IMR-90 (cell line): ENCODE results near the gene CD180. TPM values are rescaled to one million over a fixed set of nuclear protein-coding genes. Genes with fewer than 3 reads are reported as not detected.

Source experiments
- ATAC-seq: fragments of 200-7000 bp; cut with Tn5 transposase; 2 replicates; pipeline ENCODE4 v1.9.1; 2020; ENCODE audit warnings: low read depth, mild to moderate bottlenecking, moderate library complexity
- BruUV-seq: library from RNA; stranded (reverse); fragments of 400-500 nt; replicated peaks from 2 replicates; lab custom pipeline; 2021; lab: Mats Ljungman, UMichigan
- CTCF ChIA-PET: fragments of 300-600 bp; formaldehyde crosslinking; extraction: SDS; loops from one replicate; lab custom pipeline; 2021; ENCODE audit warnings: antibody characterized with exemption; lab: Yijun Ruan, JAX
- POLR2A ChIA-PET: fragments of 300-600 bp; sonication (Branson Sonifier 250); formaldehyde crosslinking; loops from one replicate; lab custom pipeline; 2022; ENCODE audit warnings: antibody characterized with exemption; ENCODE audit not compliant: unreplicated experiment; lab: Charles Lee
- DNase-seq: peaks from one replicate; pipeline ENCODE4 v3.0.0; 2013
- H2AFZ ChIP-seq: replicated peaks from 2 replicates; pipeline ENCODE3; 2013; ENCODE audit warnings: low read length, mild to moderate bottlenecking; ENCODE audit not compliant: poor library complexity
- H2AK5ac ChIP-seq: 2 replicates; pipeline ENCODE4 v1.6.1; 2013; ENCODE audit warnings: low read depth, low read length, inconsistent platforms
- H2AK9ac ChIP-seq: replicated peaks from 2 replicates; pipeline ENCODE3; 2013; ENCODE audit warnings: mild to moderate bottlenecking, low read depth, low read length, moderate library complexity; ENCODE audit not compliant: poor library complexity
- H2BK120ac ChIP-seq: 2 replicates; pipeline ENCODE4 v1.6.1; 2013; ENCODE audit warnings: low read depth, low read length, inconsistent platforms
- H2BK15ac ChIP-seq: 3 replicates; pipeline ENCODE4 v1.6.1; 2013; ENCODE audit warnings: low read depth, low read length, inconsistent platforms
- H2BK20ac ChIP-seq: 2 replicates; pipeline ENCODE4 v1.6.1; 2013; ENCODE audit warnings: low read depth, mild to moderate bottlenecking, inconsistent platforms, low read length, moderate library complexity
- H2BK5ac ChIP-seq: 2 replicates; pipeline ENCODE4 v1.6.1; 2013; ENCODE audit warnings: mild to moderate bottlenecking, low read depth, low read length, inconsistent platforms; ENCODE audit not compliant: poor library complexity, severe bottlenecking
- H3K14ac ChIP-seq: replicated peaks from 2 replicates; pipeline ENCODE4 v1.6.1; 2013; ENCODE audit warnings: low read depth, low read length, inconsistent platforms
- H3K18ac ChIP-seq: 2 replicates; pipeline ENCODE4 v1.6.1; 2013; ENCODE audit warnings: low read depth, low read length, control low read depth
- H3K23ac ChIP-seq: 2 replicates; pipeline ENCODE4 v1.6.1; 2013; ENCODE audit warnings: low read depth, low read length, inconsistent platforms
- H3K27ac ChIP-seq: 2 replicates; pipeline ENCODE4 v1.5.1; 2013; ENCODE audit warnings: mild to moderate bottlenecking, control low read depth, low read length; ENCODE audit not compliant: insufficient read depth
- H3K27me3 ChIP-seq: 2 replicates; pipeline ENCODE4 v1.6.1; 2013; ENCODE audit warnings: low read length; ENCODE audit not compliant: control insufficient read depth, insufficient read depth
- H3K36me3 ChIP-seq: 2 replicates; pipeline ENCODE4 v1.6.1; 2013; ENCODE audit warnings: low read length, mixed read lengths; ENCODE audit not compliant: control insufficient read depth, insufficient read depth
- H3K4ac ChIP-seq: 2 replicates; pipeline ENCODE4 v1.6.1; 2013; ENCODE audit warnings: low read depth, low read length, inconsistent platforms
- H3K4me1 ChIP-seq: 2 replicates; pipeline ENCODE4 v1.6.1; 2013; ENCODE audit warnings: low read length, mixed read lengths; ENCODE audit not compliant: control insufficient read depth, insufficient read depth
- H3K4me2 ChIP-seq: 2 replicates; pipeline ENCODE4 v1.6.1; 2013; ENCODE audit warnings: low read depth, mild to moderate bottlenecking, control low read depth, low read length, moderate library complexity
- H3K4me3 ChIP-seq: 2 replicates; pipeline ENCODE4 v1.5.1; 2013; ENCODE audit warnings: low read depth, mild to moderate bottlenecking, control low read depth, low read length, moderate library complexity; ENCODE audit not compliant: insufficient read depth
- H3K56ac ChIP-seq: 2 replicates; pipeline ENCODE4 v1.6.1; 2013; ENCODE audit warnings: low read length, inconsistent platforms; ENCODE audit not compliant: insufficient read depth; ENCODE audit errors: extremely low read depth
- H3K79me1 ChIP-seq, 2 experiments: 2 replicates each; pipeline ENCODE4 v1.6.1; 2013; ENCODE audit warnings: low read length in 2 of 2, inconsistent platforms in 1 of 2, low read depth in 1 of 2
- H3K9ac ChIP-seq: 2 replicates; pipeline ENCODE4 v1.6.1; 2013; ENCODE audit warnings: low read depth, low read length, control low read depth
- H3K9me1 ChIP-seq: 2 replicates; pipeline ENCODE4 v1.6.1; 2013; ENCODE audit warnings: low read length, inconsistent platforms; ENCODE audit not compliant: insufficient read depth
- H3K9me3 ChIP-seq: 2 replicates; pipeline ENCODE4 v1.6.1; 2013; ENCODE audit warnings: low read length; ENCODE audit not compliant: control insufficient read depth, insufficient read depth
- H4K20me1 ChIP-seq: 2 replicates; pipeline ENCODE4 v1.6.1; 2013; ENCODE audit warnings: low read length, inconsistent platforms; ENCODE audit not compliant: insufficient read depth
- H4K5ac ChIP-seq: 2 replicates; pipeline ENCODE4 v1.6.1; 2013; ENCODE audit warnings: mild to moderate bottlenecking, low read depth, low read length, control low read depth
- H4K8ac ChIP-seq, 2 experiments: 2 replicates each; pipeline ENCODE4 v1.6.1; 2013; ENCODE audit warnings: low read depth in 2 of 2, low read length in 2 of 2, control low read depth in 1 of 2, inconsistent platforms in 1 of 2
- H4K91ac ChIP-seq: 2 replicates; pipeline ENCODE4 v1.6.1; 2013; ENCODE audit warnings: low read depth, low read length, inconsistent platforms; ENCODE audit not compliant: insufficient read depth
- MAFK ChIP-seq: IDR thresholded peaks from 2 replicates; pipeline ENCODE4 v1.6.1; 2012; ENCODE audit warnings: low read depth, low read length, improper control_type of control experiment
- WGBS, 2 experiments: methylation state at CpG; one replicate each; pipeline versions ENCODE4 v1.1.5 to v1.1.7; 2013; ENCODE audit warnings: missing lambda C conversion rate in 2 of 2; ENCODE audit not compliant: insufficient read length in 1 of 2; ENCODE audit errors: extremely low coverage in 2 of 2; 5-methylcytosine and 5-hydroxymethylcytosine counted together
- dilution Hi-C: fragments of 300-500 bp; cut with HindIII; formaldehyde crosslinking; loops from one replicate; pipeline ENCODE4 v1.14.3; 2018; ENCODE audit warnings: low sequenced_read_pairs; ENCODE audit not compliant: unreplicated experiment
- in situ Hi-C: fragments of 300-500 bp; cut with MboI; formaldehyde crosslinking; loops from 3 replicates; pipeline ENCODE4 v1.14.3; 2019; ENCODE audit warnings: low sequenced_read_pairs, inconsistent platforms, mixed read lengths
- intact Hi-C: fragments of 100-400 bp; cut with micrococcal nuclease; formaldehyde crosslinking; loops from 2 replicates; pipeline ENCODE4 v1.10.0; 2022
- polyA plus RNA-seq, 3 experiments: library from polyadenylated mRNA; depleted of rRNA; stranded (reverse); fragments of >200 nt; gene quantifications; 2 replicates each; pipeline ENCODE4 v1.2.3, GENCODE V29; 2012; ENCODE audit warnings: low replicate concordance in 1 of 3
- total RNA-seq: library from RNA; depleted of rRNA; stranded (reverse); fragments of >200 nt; gene quantifications from 2 replicates; pipeline ENCODE4 v1.2.3, GENCODE V29; 2012

CD180 gene
- total and polyA plus RNA-seq, 2 of the 4 experiments (the other 2 are of a cell fraction) = not detected

DNA sequence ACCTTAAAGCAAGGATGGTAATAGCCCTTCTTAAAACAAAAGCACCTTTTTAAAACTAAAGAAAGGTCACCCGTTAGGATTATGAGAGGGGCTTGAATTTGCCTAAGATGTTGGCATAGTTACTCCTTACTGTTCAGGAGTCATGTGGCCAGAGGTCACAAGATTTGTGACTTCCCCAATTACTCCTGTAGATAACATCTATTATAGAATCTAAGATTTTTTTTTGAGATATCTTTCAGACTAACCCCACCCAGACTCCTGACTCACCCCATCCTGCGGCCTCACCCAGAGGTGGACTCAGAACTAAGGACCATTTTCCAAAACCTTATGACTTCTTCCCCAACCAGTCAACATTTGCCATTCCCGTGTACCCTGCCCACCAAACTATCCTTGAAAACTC lies 2.4 kb downstream of the CD180 start:
- Histone ChIP-seq H3K9me3 (0 out of 2 replicates have a peak, but pooled peaks cover 2% of the 10 kb centered on the region), H3K9ac (no peak overlapping the region), H2BK5ac (no peak overlapping the region), H3K79me1 (no peaks in the 10 kb centered on the region), H3K27ac (no peak overlapping the region), H3K56ac (no peak overlapping the region), H3K23ac (no peak overlapping the region), H3K4me1 (no peaks in the 10 kb centered on the region), H3K36me3 (no peaks in the 10 kb centered on the region), H3K4ac (no peak overlapping the region), H2AK9ac (no peak overlapping the region), H2BK20ac (no peak overlapping the region), H3K14ac (no peak overlapping the region), H3K18ac (no peak overlapping the region), H2AK5ac (no peak overlapping the region), H4K20me1 (no peaks in the 10 kb centered on the region), H3K27me3 (0 out of 2 replicates have a peak, but pooled peaks cover 2% of the 10 kb centered on the region), H2BK120ac (no peak overlapping the region), H4K8ac (no peak overlapping the region), H4K5ac (no peak overlapping the region), H2BK15ac (no peak overlapping the region), H3K4me2 (no peak overlapping the region), H4K91ac (no peak overlapping the region), H3K9me1 (no peaks in the 10 kb centered on the region; the same call in 1 of the 2 replicates), H3K4me3 (no peak overlapping the region), H2AFZ (no peak overlapping the region)
- in situ Hi-C loops (no loop called here), dilution Hi-C loops (no loop called here), intact Hi-C loops (no loop called here)
- ChIA-PET POLR2A (no interaction called here), CTCF (no interaction called here)
- no peak for DNase-seq
- no peak for TF ChIP-seq MAFK
- ATAC-seq = no peak
- BruUV-seq = no TSS peak
- no CpG with 5 or more reads among the region's 3 CpGs for WGBS, 2 experiments
